GM23338 (cell line): ENCODE results near the gene PRDM2. TPM values are rescaled to one million over a fixed set of nuclear protein-coding genes. Genes with fewer than 3 reads are reported as not detected.

Source experiments
- ATAC-seq: fragments of 200-7000 bp; cut with Tn5 transposase; 3 replicates; pipeline ENCODE4 v1.9.1; 2020
- DNase-seq: peaks from one replicate; pipeline ENCODE4 v3.0.0-alpha.2; 2015; ENCODE audit warnings: low spot score
- H2AFZ ChIP-seq: fragments of 200-600 bp; sonication (generic); 2 replicates; pipeline ENCODE4 v1.8.0; 2016; ENCODE audit warnings: antibody characterized with exemption, mild to moderate bottlenecking, moderate library complexity
- H3F3A ChIP-seq: fragments of 200-600 bp; sonication (generic); replicated peaks from 2 replicates; pipeline ENCODE4 v1.8.0; 2017; ENCODE audit warnings: antibody characterized with exemption, mixed run types, low read depth
- H3K27ac ChIP-seq: fragments of 200-600 bp; sonication (generic); 2 replicates; pipeline ENCODE4 v1.6.1; 2016; ENCODE audit warnings: low read depth
- H3K27me3 ChIP-seq: fragments of 200-600 bp; sonication (generic); 2 replicates; pipeline ENCODE4 v1.8.0; 2016; ENCODE audit warnings: mild to moderate bottlenecking, mixed run types, moderate library complexity; ENCODE audit not compliant: insufficient read depth
- H3K36me3 ChIP-seq: fragments of 200-600 bp; sonication (generic); 2 replicates; pipeline ENCODE4 v1.8.0; 2016; ENCODE audit warnings: mild to moderate bottlenecking; ENCODE audit not compliant: insufficient read depth
- H3K4me1 ChIP-seq: fragments of 200-600 bp; sonication (generic); 2 replicates; pipeline ENCODE4 v1.8.0; 2016; ENCODE audit warnings: mild to moderate bottlenecking, moderate library complexity; ENCODE audit not compliant: insufficient read depth
- H3K4me2 ChIP-seq: fragments of 200-600 bp; sonication (generic); 2 replicates; pipeline ENCODE4 v1.7.1; 2017; ENCODE audit warnings: mixed run types
- H3K4me3 ChIP-seq: fragments of 200-600 bp; sonication (generic); 2 replicates; pipeline ENCODE4 v1.6.1; 2016; ENCODE audit warnings: mixed run types
- H3K79me2 ChIP-seq: fragments of 200-600 bp; sonication (generic); replicated peaks from 2 replicates; pipeline ENCODE4 v1.8.0; 2017; ENCODE audit warnings: mild to moderate bottlenecking; ENCODE audit not compliant: insufficient read depth
- H3K9me2 ChIP-seq: fragments of 200-600 bp; sonication (generic); 2 replicates; pipeline ENCODE4 v1.8.0; 2017; ENCODE audit not compliant: insufficient read depth
- H4K20me1 ChIP-seq: fragments of 200-600 bp; sonication (generic); replicated peaks from 2 replicates; pipeline ENCODE4 v1.8.0; 2017; ENCODE audit warnings: mild to moderate bottlenecking; ENCODE audit not compliant: insufficient read depth
- H3K27ac Mint-ChIP-seq: 2 replicates; pipeline ENCODE4 v1.8.0; 2020; ENCODE audit warnings: inconsistent platforms, mild to moderate bottlenecking, moderate library complexity, mixed read lengths
- H3K27me3 Mint-ChIP-seq: 3 replicates; pipeline ENCODE4 v1.8.0; 2022; ENCODE audit warnings: low read depth, mild to moderate bottlenecking, moderate library complexity, mixed read lengths, inconsistent platforms; ENCODE audit not compliant: insufficient read depth, poor library complexity
- H3K36me3 Mint-ChIP-seq: 3 replicates; pipeline ENCODE4 v1.8.0; 2021; ENCODE audit warnings: low read depth, mild to moderate bottlenecking, inconsistent platforms, moderate library complexity, mixed read lengths
- H3K4me1 Mint-ChIP-seq: 3 replicates; pipeline ENCODE4 v1.8.0; 2020; ENCODE audit warnings: mild to moderate bottlenecking, inconsistent platforms, mixed read lengths
- H3K4me3 Mint-ChIP-seq: 3 replicates; pipeline ENCODE4 v1.8.0; 2021; ENCODE audit warnings: moderate library complexity, mild to moderate bottlenecking, inconsistent platforms, mixed read lengths
- H3K9me3 Mint-ChIP-seq: 3 replicates; pipeline ENCODE4 v1.8.0; 2020; ENCODE audit warnings: moderate library complexity, mild to moderate bottlenecking, inconsistent platforms, mixed read lengths
- CREB1 ChIP-seq: fragments of 250-450 bp; sonication (Bioruptor Pico); IDR thresholded peaks from 2 replicates; pipeline ENCODE4 v1.5.0; 2020; ENCODE audit warnings: low read depth, mild to moderate bottlenecking, moderate library complexity
- STAT1 ChIP-seq: IDR thresholded peaks from one replicate; pipeline ENCODE4 v1.6.1; 2016; ENCODE audit warnings: antibody characterized with exemption; ENCODE audit not compliant: unreplicated experiment
- ZNF114 ChIP-seq: fragments of 250-450 bp; sonication (Bioruptor Pico); IDR thresholded peaks from 2 replicates; pipeline ENCODE4 v1.5.0; 2020; ENCODE audit warnings: mild to moderate bottlenecking, moderate library complexity
- polyA plus RNA-seq: library from polyadenylated mRNA; unstranded; fragments of >200 nt; fragmentation: Nextera tagmentation; extraction: Ambion mirVana; gene quantifications from 2 replicates; pipeline ENCODE4 v1.2.1, GENCODE V29; 2016
- total RNA-seq: library from RNA; depleted of rRNA; stranded (reverse); fragments of >200 nt; shearing (Covaris generic); gene quantifications from 2 replicates; pipeline ENCODE4 v1.2.3, GENCODE V29; 2014
- TF ChIP-seq, protein P1 (sequence below): IDR thresholded peaks from one replicate; pipeline ENCODE4 v1.6.1; 2018; ENCODE audit warnings: antibody characterized with exemption; ENCODE audit not compliant: unreplicated experiment
- TF ChIP-seq, protein P2 (sequence below), 2 experiments: fragments of 200-600 bp in 1 of 2; sonication (generic) in 1 of 2; conservative IDR thresholded peaks; 2 replicates each; pipeline versions ENCODE4 v1.5.1 to v1.6.1; 2016 to 2017; ENCODE audit warnings: antibody characterized with exemption in 2 of 2, low read depth in 2 of 2, mild to moderate bottlenecking in 2 of 2, moderate library complexity in 1 of 2

Gene PRDM2
- total and polyA plus RNA-seq, 2 experiments from 2014 or later, result 11.6 to 28.3 TPM

DNA sequence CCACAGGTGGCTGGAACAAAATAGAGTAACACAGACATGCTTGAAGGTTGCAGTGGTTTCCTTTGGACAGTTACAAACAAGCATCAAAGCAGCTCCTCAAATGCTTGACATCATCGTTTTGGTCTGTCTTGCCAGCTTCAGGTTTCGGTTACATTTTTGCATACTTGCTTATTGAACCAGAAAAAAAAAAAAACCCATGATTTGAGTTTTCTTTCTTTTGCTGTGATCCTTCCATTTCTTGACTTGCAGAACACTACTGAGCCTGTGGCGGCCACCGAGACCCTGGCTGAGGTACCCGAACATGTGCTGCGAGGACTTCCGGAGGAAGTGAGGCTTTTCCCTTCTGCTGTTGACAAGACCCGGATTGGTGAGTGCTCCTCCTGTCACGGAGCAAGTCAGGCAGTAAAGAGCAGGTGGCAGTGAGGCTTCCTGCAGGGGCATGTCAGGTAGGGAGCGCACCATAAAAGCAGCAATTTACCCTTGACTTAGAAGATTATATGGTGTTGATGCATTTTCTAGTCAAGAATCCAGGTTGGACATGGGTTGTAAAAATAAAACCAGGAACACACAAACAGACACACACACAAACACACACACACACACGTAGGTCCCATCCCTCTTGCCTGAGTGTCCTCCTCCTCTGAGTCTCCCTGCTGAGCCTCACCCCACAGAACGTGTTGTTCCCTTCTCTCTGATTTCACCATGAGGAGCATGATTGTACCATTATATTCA is 30.9 kb downstream of the PRDM2 start:
- no peaks in the 10 kb centered on the region for H3K36me3 Mint-ChIP-seq
- peaks cover 6% of the 10 kb centered on the region for H3K27me3 Mint-ChIP-seq
- Histone ChIP-seq H4K20me1 (peaks cover 34% of the 10 kb centered on the region), H3K36me3 (no peaks in the 10 kb centered on the region), H3K27me3 (peaks cover 17% of the 10 kb centered on the region), H2AFZ (no peak overlapping the region), H3K4me2 (no peak overlapping the region), H3K27ac (no peak overlapping the region), H3K79me2 (no peaks in the 10 kb centered on the region; the same call in 1 of the 2 replicates), H3K4me3 (no peak overlapping the region), H3F3A (no peaks in the 10 kb centered on the region), H3K4me1 (no peaks in the 10 kb centered on the region), H3K9me2 (no peaks in the 10 kb centered on the region)
- no peak for ATAC-seq
- no peak overlapping the region for H3K4me3 Mint-ChIP-seq
- H3K27ac Mint-ChIP-seq, result no peak overlapping the region
- no peak for TF ChIP-seq STAT1
- no peak for TF ChIP-seq ZNF114 (CRISPR knock-in tag)
- TF ChIP-seq, protein P1, sequence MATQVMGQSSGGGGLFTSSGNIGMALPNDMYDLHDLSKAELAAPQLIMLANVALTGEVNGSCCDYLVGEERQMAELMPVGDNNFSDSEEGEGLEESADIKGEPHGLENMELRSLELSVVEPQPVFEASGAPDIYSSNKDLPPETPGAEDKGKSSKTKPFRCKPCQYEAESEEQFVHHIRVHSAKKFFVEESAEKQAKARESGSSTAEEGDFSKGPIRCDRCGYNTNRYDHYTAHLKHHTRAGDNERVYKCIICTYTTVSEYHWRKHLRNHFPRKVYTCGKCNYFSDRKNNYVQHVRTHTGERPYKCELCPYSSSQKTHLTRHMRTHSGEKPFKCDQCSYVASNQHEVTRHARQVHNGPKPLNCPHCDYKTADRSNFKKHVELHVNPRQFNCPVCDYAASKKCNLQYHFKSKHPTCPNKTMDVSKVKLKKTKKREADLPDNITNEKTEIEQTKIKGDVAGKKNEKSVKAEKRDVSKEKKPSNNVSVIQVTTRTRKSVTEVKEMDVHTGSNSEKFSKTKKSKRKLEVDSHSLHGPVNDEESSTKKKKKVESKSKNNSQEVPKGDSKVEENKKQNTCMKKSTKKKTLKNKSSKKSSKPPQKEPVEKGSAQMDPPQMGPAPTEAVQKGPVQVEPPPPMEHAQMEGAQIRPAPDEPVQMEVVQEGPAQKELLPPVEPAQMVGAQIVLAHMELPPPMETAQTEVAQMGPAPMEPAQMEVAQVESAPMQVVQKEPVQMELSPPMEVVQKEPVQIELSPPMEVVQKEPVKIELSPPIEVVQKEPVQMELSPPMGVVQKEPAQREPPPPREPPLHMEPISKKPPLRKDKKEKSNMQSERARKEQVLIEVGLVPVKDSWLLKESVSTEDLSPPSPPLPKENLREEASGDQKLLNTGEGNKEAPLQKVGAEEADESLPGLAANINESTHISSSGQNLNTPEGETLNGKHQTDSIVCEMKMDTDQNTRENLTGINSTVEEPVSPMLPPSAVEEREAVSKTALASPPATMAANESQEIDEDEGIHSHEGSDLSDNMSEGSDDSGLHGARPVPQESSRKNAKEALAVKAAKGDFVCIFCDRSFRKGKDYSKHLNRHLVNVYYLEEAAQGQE, result no peak
- no peaks in the 10 kb centered on the region for H3K4me1 Mint-ChIP-seq
- H3K9me3 Mint-ChIP-seq, result no peaks in the 10 kb centered on the region
- DNase-seq, result no peak

DNA sequence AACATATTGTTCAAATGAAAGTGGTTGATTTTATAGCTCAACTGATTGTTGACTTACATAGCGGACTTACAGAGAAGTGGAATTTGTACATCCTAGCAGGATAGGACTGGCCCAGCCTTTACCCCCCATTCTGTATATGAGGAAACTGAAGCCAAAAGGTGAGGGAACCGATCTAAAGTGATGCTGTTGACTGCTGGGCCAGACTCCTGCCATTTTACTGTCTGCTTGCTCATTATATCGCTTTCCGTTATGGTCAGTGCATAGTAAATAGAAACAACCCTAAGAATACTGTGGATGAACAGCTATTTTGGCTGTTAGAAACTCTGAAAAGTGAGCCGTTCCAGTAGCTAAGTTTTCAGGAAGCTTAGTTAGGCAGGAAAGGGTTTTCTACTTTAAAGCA is 31.9 kb downstream of the PRDM2 start:
- Histone ChIP-seq H3K36me3 (no peaks in the 10 kb centered on the region), H3F3A (no peaks in the 10 kb centered on the region), H3K9me2 (no peaks in the 10 kb centered on the region), H3K27ac (no peak overlapping the region), H3K4me3 (no peak overlapping the region), H3K4me2 (no peak overlapping the region), H3K79me2 (no peaks in the 10 kb centered on the region; the same call in 1 of the 2 replicates), H4K20me1 (peaks cover 33% of the 10 kb centered on the region), H3K4me1 (no peaks in the 10 kb centered on the region), H3K27me3 (peaks cover 7% of the 10 kb centered on the region; the same call in 1 of the 2 replicates), H2AFZ (no peak overlapping the region)
- no peaks in the 10 kb centered on the region for H3K36me3 Mint-ChIP-seq
- H3K4me3 Mint-ChIP-seq, result no peak overlapping the region
- H3K4me1 Mint-ChIP-seq, result no peaks in the 10 kb centered on the region
- peaks cover 5% of the 10 kb centered on the region for H3K27me3 Mint-ChIP-seq
- no peak for DNase-seq
- ATAC-seq, result no peak
- no peak overlapping the region for H3K27ac Mint-ChIP-seq
- TF ChIP-seq CREB1 (CRISPR knock-in tag), result no peak
- TF ChIP-seq, protein P2, sequence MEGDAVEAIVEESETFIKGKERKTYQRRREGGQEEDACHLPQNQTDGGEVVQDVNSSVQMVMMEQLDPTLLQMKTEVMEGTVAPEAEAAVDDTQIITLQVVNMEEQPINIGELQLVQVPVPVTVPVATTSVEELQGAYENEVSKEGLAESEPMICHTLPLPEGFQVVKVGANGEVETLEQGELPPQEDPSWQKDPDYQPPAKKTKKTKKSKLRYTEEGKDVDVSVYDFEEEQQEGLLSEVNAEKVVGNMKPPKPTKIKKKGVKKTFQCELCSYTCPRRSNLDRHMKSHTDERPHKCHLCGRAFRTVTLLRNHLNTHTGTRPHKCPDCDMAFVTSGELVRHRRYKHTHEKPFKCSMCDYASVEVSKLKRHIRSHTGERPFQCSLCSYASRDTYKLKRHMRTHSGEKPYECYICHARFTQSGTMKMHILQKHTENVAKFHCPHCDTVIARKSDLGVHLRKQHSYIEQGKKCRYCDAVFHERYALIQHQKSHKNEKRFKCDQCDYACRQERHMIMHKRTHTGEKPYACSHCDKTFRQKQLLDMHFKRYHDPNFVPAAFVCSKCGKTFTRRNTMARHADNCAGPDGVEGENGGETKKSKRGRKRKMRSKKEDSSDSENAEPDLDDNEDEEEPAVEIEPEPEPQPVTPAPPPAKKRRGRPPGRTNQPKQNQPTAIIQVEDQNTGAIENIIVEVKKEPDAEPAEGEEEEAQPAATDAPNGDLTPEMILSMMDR (conservative IDR thresholded peaks at IDR 0.05; ENCODE audit: low read depth in 2 of 2), result no peak
- no peaks in the 10 kb centered on the region for H3K9me3 Mint-ChIP-seq
